Progenitor cell of endocrine pancreas (in vitro differentiated cells): Measurements from ENCODE around the gene OMP. TPM values are rescaled to one million over a fixed set of nuclear protein-coding genes. Genes with fewer than 3 reads are reported as not detected.
"Not testable (repeated sequence)": the region's sequence is repeated elsewhere in the genome, so short reads cannot be mapped to it uniquely, and the experiment has no call there.

Source experiments
- DNase-seq: peaks from one replicate; pipeline ENCODE4 v3.0.0; 2021; ENCODE audit warnings: low spot score; ENCODE audit not compliant: unreplicated experiment
- H3K27ac Mint-ChIP-seq: 2 replicates; pipeline ENCODE4 v1.8.0; 2021; ENCODE audit warnings: mild to moderate bottlenecking, moderate library complexity, mixed read lengths
- H3K27me3 Mint-ChIP-seq: 2 replicates; pipeline ENCODE4 v1.8.0; 2021; ENCODE audit warnings: mixed read lengths
- H3K36me3 Mint-ChIP-seq: 2 replicates; pipeline ENCODE4 v1.8.0; 2022; ENCODE audit warnings: mixed read lengths; ENCODE audit not compliant: insufficient read depth
- H3K4me1 Mint-ChIP-seq: 2 replicates; pipeline ENCODE4 v1.8.0; 2021; ENCODE audit warnings: low read depth, mixed read lengths
- H3K4me3 Mint-ChIP-seq: 2 replicates; pipeline ENCODE4 v1.8.0; 2021; ENCODE audit warnings: low read depth, mild to moderate bottlenecking, moderate library complexity, mixed read lengths
- H3K9me3 Mint-ChIP-seq: 2 replicates; pipeline ENCODE4 v1.8.0; 2021; ENCODE audit warnings: low read depth, mixed read lengths
- total RNA-seq: library from RNA; stranded (reverse); gene quantifications from 2 replicates; pipeline ENCODE4 v1.2.1, GENCODE V29; 2021
- TF ChIP-seq, protein P1 (sequence below): fragments of 200-600 bp; sonication (generic); IDR thresholded peaks from one replicate; pipeline ENCODE4 v1.5.0; 2021; ENCODE audit warnings: antibody characterized with exemption, mild to moderate bottlenecking; ENCODE audit not compliant: unreplicated experiment

OMP gene
- total RNA-seq, 1 donor from 2014 or later = not detected

DNA sequence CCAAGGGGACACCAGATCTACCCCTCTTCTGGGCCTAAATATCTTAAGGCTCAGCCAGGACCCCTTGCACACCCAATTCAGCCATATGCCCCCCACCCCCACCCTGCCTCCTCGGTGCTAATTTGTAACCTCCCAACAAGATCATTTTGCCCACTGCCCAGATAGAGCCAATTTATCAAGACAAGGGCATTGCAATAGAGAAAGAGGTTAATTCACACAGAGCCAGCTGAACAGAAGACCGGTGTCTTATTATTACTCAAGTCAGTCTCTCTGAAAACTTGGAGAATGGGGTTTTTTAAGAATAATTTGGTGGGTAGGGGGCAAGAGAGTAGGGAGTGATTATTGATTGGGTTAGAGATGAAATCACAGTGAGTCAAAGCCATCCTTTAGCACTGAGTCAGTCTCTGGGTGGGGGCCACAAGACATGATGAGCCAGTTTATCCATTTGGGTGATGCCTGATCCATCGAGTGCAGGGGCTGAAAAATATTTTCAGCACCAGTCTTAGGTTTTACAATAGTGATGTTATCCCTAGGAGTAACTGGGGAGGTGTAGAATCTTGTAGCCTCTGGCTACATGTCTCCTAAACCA lies 45.7 kb upstream of the OMP start:
- DNase-seq = no peak
- Mint-ChIP-seq H3K27ac (no peak overlapping the region), H3K4me1 (peaks cover 2% of the 10 kb centered on the region), H3K4me3 (no peak overlapping the region), H3K36me3 (no peaks in the 10 kb centered on the region), H3K27me3 (no peaks in the 10 kb centered on the region), H3K9me3 (peaks cover 13% of the 10 kb centered on the region)
- TF ChIP-seq, protein P1, sequence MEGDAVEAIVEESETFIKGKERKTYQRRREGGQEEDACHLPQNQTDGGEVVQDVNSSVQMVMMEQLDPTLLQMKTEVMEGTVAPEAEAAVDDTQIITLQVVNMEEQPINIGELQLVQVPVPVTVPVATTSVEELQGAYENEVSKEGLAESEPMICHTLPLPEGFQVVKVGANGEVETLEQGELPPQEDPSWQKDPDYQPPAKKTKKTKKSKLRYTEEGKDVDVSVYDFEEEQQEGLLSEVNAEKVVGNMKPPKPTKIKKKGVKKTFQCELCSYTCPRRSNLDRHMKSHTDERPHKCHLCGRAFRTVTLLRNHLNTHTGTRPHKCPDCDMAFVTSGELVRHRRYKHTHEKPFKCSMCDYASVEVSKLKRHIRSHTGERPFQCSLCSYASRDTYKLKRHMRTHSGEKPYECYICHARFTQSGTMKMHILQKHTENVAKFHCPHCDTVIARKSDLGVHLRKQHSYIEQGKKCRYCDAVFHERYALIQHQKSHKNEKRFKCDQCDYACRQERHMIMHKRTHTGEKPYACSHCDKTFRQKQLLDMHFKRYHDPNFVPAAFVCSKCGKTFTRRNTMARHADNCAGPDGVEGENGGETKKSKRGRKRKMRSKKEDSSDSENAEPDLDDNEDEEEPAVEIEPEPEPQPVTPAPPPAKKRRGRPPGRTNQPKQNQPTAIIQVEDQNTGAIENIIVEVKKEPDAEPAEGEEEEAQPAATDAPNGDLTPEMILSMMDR = no peak

- Mint-ChIP-seq H3K4me1 (peaks cover 2% of the 10 kb centered on the region), H3K4me3 (no peak overlapping the region), H3K36me3 (no peaks in the 10 kb centered on the region), H3K27me3 (no peaks in the 10 kb centered on the region), H3K9me3 (peaks cover 13% of the 10 kb centered on the region), H3K27ac (no peak overlapping the region)
- no peak for DNase-seq
- TF ChIP-seq, protein P1 = no peak
These were observed 44.6 kb upstream of the OMP start for GRCh38 chr11:77057938-77058474.

DNA sequence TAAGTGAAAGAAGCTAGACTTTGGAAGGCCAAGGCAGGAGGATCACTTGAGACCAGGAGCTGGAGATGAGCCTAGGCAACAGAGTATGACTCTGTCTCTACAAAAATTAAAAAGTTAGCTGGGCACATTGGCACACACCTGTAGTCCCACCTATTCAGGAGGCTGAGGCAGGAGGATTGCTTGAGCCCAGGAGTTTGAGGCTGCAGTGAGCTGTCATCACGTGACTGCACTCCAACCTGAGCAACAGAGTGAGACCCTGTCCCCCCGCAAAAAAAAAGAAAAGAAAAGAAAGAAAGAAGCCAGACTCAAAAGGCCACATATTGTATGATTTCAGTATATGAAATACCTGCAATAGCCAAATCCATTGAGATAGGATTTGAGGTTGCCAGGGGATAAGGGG lies 43.7 kb upstream of the OMP start:
- Mint-ChIP-seq H3K9me3 (peaks cover 13% of the 10 kb centered on the region), H3K27me3 (no peaks in the 10 kb centered on the region), H3K4me3 (no peak overlapping the region), H3K4me1 (peaks cover 2% of the 10 kb centered on the region), H3K36me3 (no peaks in the 10 kb centered on the region), H3K27ac (no peak overlapping the region)
- no peak for DNase-seq
- TF ChIP-seq, protein P1 = no peak

DNA sequence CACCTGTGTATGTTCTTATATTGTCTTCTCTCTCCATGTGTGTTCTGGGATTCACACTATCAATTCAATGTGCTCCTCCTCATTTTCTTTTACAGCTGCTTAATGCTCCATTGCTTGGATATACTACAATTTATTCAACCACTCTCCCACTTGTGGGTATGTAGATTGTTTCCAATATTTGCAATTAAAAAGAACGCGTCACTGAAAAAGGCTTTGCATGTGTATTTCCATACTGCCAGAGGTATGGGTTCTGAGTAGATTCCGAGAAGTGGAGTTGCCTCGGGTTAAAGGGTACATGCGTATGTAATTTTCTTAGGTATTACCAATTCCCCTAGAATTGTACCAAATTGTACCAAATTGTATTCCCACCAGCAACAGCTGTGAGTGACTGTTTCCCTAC lies 42.8 kb upstream of the OMP start:
- H3K36me3 Mint-ChIP-seq = no peaks in the 10 kb centered on the region
- H3K27ac Mint-ChIP-seq = no peak overlapping the region
- peaks cover 4% of the 10 kb centered on the region for H3K4me1 Mint-ChIP-seq
- TF ChIP-seq, protein P1 = no peak
- no peak for DNase-seq
- H3K4me3 Mint-ChIP-seq = no peak overlapping the region
- peaks cover 13% of the 10 kb centered on the region for H3K9me3 Mint-ChIP-seq
- peaks cover 2% of the 10 kb centered on the region for H3K27me3 Mint-ChIP-seq

GRCh38 chr11:77060234-77060633 lies 42.4 kb upstream of the OMP start:
- Mint-ChIP-seq H3K27me3 (peaks cover 6% of the 10 kb centered on the region), H3K27ac (no peak overlapping the region), H3K4me1 (peaks cover 7% of the 10 kb centered on the region), H3K9me3 (peaks cover 13% of the 10 kb centered on the region), H3K36me3 (no peaks in the 10 kb centered on the region), H3K4me3 (no peak overlapping the region)
- no peak for DNase-seq
- TF ChIP-seq, protein P1 = no peak

DNA sequence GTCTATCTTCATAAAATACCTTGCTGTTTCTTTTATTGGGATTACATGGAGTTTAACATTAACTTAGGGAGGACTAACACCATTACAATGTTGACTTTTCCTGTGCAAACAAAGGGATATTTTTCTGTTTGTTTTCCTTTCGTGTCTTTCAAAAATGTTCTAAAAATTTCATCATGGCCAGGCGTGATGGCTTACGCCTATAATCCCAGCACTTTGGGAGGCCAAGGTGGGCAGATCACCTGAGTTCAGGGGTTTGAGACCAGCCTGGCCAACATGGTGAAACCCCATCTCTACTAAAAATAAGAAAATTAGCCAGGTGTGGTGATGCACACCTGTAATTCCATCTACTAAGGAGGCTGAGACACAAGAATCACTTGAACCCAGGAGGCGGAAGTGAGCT lies 41.4 kb upstream of the OMP start:
- DNase-seq, H3K4me3 Mint-ChIP-seq, H3K27ac Mint-ChIP-seq, H3K36me3 Mint-ChIP-seq, H3K27me3 Mint-ChIP-seq: not testable (repeated sequence)
- Mint-ChIP-seq H3K4me1 (peaks cover 11% of the 10 kb centered on the region), H3K9me3 (peaks cover 13% of the 10 kb centered on the region)
